K562 (cell line): Measurements from ENCODE around the gene SHROOM3. TPM values are rescaled to one million over a fixed set of nuclear protein-coding genes. Genes with fewer than 3 reads are reported as not detected.

ENCODE experiments used
- ATAC-seq: fragments of 200-7000 bp; cut with Tn5 transposase; 3 replicates; pipeline ENCODE4 v1.9.1; 2020; ENCODE audit warnings: moderate library complexity
- BruUV-seq: library from RNA; stranded (reverse); fragments of 400-500 nt; replicated peaks from 2 replicates; lab custom pipeline; 2021; lab: Mats Ljungman, UMichigan
- CTCF ChIA-PET: fragments of 300-600 bp; formaldehyde crosslinking; extraction: SDS; loops from one replicate; lab custom pipeline; 2021; ENCODE audit warnings: low intra/inter-chr PET ratio; lab: Yijun Ruan, JAX
- POLR2A ChIA-PET: fragments of 300-600, 350-650 bp; sonication (Branson Sonifier 250); formaldehyde crosslinking; extraction: SDS; loops from one replicate; lab custom pipeline; 2021; ENCODE audit warnings: antibody characterized with exemption, inconsistent platforms; lab: Yijun Ruan, JAX
- DNase-seq, 4 experiments: peaks; one replicate each; pipeline versions ENCODE4 v3.0.0 to v3.0.0-alpha.2; 2011 to 2018; ENCODE audit warnings: low spot score in 3 of 4, mixed read lengths in 3 of 4; ENCODE audit errors: extremely low read depth in 1 of 4
- FAIRE-seq: peaks from 2 replicates; lab custom pipeline; 2011; peaks lifted over from hg19 to GRCh38; lab: Jason Lieb, UNC
- H2AFZ ChIP-seq: 2 replicates; pipeline ENCODE4 v1.6.0; 2011; ENCODE audit warnings: low read depth, low read length, control low read depth, inconsistent platforms
- H3K27ac ChIP-seq: fragments of 200-600 bp; 3 replicates; pipeline ENCODE4 v1.8.0; 2011; ENCODE audit warnings: low read depth, mild to moderate bottlenecking, control low read depth, inconsistent platforms, low read length, moderate library complexity, mixed read lengths; ENCODE audit errors: extremely low read depth
- H3K27me3 ChIP-seq, 2 experiments: fragments of 300-600 bp in 1 of 2; 2 replicates in 1 of 2; 3 replicates in 1 of 2; pipeline versions ENCODE4 v1.6.0 to v1.8.0; 2011; ENCODE audit warnings: inconsistent platforms in 2 of 2, low read length in 2 of 2, mild to moderate bottlenecking in 1 of 2, mixed read lengths in 1 of 2, moderate library complexity in 1 of 2; ENCODE audit not compliant: control insufficient read depth in 2 of 2, insufficient read depth in 2 of 2
- H3K36me3 ChIP-seq: fragments of 300-600 bp; 3 replicates; pipeline ENCODE4 v1.8.0; 2011; ENCODE audit warnings: mild to moderate bottlenecking, low read length, inconsistent platforms; ENCODE audit not compliant: control insufficient read depth, insufficient read depth
- H3K4me1 ChIP-seq, 2 experiments: fragments of 200-600 bp in 1 of 2; replicated peaks in 1 of 2; 2 replicates in 1 of 2; 3 replicates in 1 of 2; pipeline versions ENCODE4 v1.5.1 to v1.8.0; 2011; ENCODE audit warnings: inconsistent platforms in 2 of 2, low read length in 2 of 2, mild to moderate bottlenecking in 1 of 2, mixed read lengths in 1 of 2, moderate library complexity in 1 of 2; ENCODE audit not compliant: control insufficient read depth in 2 of 2, insufficient read depth in 2 of 2
- H3K4me2 ChIP-seq: 2 replicates; pipeline ENCODE4 v1.6.1; 2011; ENCODE audit warnings: low read length, control low read depth, inconsistent platforms, mixed read lengths; ENCODE audit not compliant: insufficient read depth
- H3K4me3 ChIP-seq: fragments of 200-600 bp; sonication (generic), shearing (Covaris generic); 2 replicates; pipeline ENCODE4 v1.5.1; 2016; ENCODE audit warnings: control low read depth, inconsistent platforms
- H3K79me2 ChIP-seq: fragments of 200-600 bp; 3 replicates; pipeline ENCODE4 v1.8.0; 2011; ENCODE audit warnings: low read length, inconsistent platforms; ENCODE audit not compliant: control insufficient read depth, insufficient read depth
- H3K9ac ChIP-seq, 2 experiments: 2 replicates each; pipeline versions ENCODE4 v1.6.0 to v1.6.1; 2011; ENCODE audit warnings: low read depth in 2 of 2, low read length in 2 of 2, control low read depth in 1 of 2, inconsistent platforms in 1 of 2, mild to moderate bottlenecking in 1 of 2, mixed read lengths in 1 of 2; ENCODE audit not compliant: insufficient read depth in 1 of 2
- H3K9me1 ChIP-seq: one replicate; pipeline ENCODE4 v1.6.0; 2011; ENCODE audit warnings: inconsistent platforms, mild to moderate bottlenecking, low read length, moderate library complexity; ENCODE audit not compliant: control insufficient read depth, insufficient read depth
- H3K9me3 ChIP-seq: replicated peaks from 2 replicates; pipeline ENCODE4 v1.5.1; 2011; ENCODE audit warnings: low read depth, low read length, inconsistent platforms; ENCODE audit not compliant: control insufficient read depth, insufficient read depth
- H4K20me1 ChIP-seq: replicated peaks from 2 replicates; pipeline ENCODE4 v1.6.1; 2011; ENCODE audit warnings: low read length, inconsistent platforms, mixed read lengths; ENCODE audit not compliant: control insufficient read depth, insufficient read depth
- BHLHE40 ChIP-seq: IDR thresholded peaks from 2 replicates; pipeline ENCODE4 v1.6.1; 2011; ENCODE audit warnings: low read length, improper control_type of control experiment
- E2F3 ChIP-seq: fragments of 250-450 bp; sonication (Bioruptor Pico); IDR thresholded peaks from 2 replicates; pipeline ENCODE4 v1.4.0; 2020; ENCODE audit warnings: mild to moderate bottlenecking
- FOXP4 ChIP-seq: sonication (generic); formaldehyde crosslinking; IDR thresholded peaks from 2 replicates; pipeline ENCODE4 v1.8.0; 2022; ENCODE audit warnings: mild to moderate bottlenecking, missing genetic modification reagents, borderline replicate concordance
- KDM2B ChIP-seq: fragments of 250-450 bp; sonication (Bioruptor Pico); IDR thresholded peaks from 2 replicates; pipeline ENCODE4 v1.8.0; 2021; ENCODE audit warnings: mild to moderate bottlenecking, moderate library complexity
- NUFIP1 ChIP-seq: fragments of 450-650 bp; IDR thresholded peaks from 2 replicates; pipeline ENCODE4 v1.6.1; 2018; ENCODE audit not compliant: partially characterized antibody
- POLR2G ChIP-seq: fragments of 200-400 bp; formaldehyde crosslinking; IDR thresholded peaks from 2 replicates; pipeline ENCODE4 v1.6.1; 2017; ENCODE audit warnings: low read depth, mild to moderate bottlenecking, antibody characterized with exemption, low read length, moderate library complexity
- PPARD ChIP-seq: fragments of 250-450 bp; sonication (Bioruptor Pico); IDR thresholded peaks from 2 replicates; pipeline ENCODE4 v1.8.0; 2022; ENCODE audit warnings: inconsistent platforms, mild to moderate bottlenecking, moderate library complexity
- SMAD3 ChIP-seq: fragments of 450-650 bp; formaldehyde crosslinking; conservative IDR thresholded peaks from 2 replicates; pipeline ENCODE4 v1.4.0; 2020; ENCODE audit warnings: mild to moderate bottlenecking
- SMARCA4 ChIP-seq: fragments of 450-650 bp; IDR thresholded peaks from 2 replicates; pipeline ENCODE4 v1.6.1; 2016
- TCF7L2 ChIP-seq: fragments of 150-350 bp; IDR thresholded peaks from 2 replicates; pipeline ENCODE4 v1.6.1; 2016; ENCODE audit warnings: low read depth, mild to moderate bottlenecking, low read length, moderate library complexity
- TEAD1 ChIP-seq, 2 experiments: fragments of 450-650 bp in 1 of 2; sonication (generic) in 1 of 2; formaldehyde crosslinking; IDR thresholded peaks; 2 replicates each; pipeline versions ENCODE4 v1.4.0 to v1.8.0; 2020 to 2022; ENCODE audit warnings: mild to moderate bottlenecking in 2 of 2, missing genetic modification reagents in 1 of 2
- TRIM28 ChIP-seq: fragments of 450-650 bp; IDR thresholded peaks from 2 replicates; pipeline ENCODE4 v1.6.1; 2017
- ZC3H8 ChIP-seq: fragments of 450-650 bp; IDR thresholded peaks from 2 replicates; pipeline ENCODE4 v1.6.1; 2017
- ZNF384 ChIP-seq: IDR thresholded peaks from 2 replicates; pipeline ENCODE4 v1.6.1; 2012; ENCODE audit warnings: low read depth, low read length, improper control_type of control experiment
- ZNF644 ChIP-seq: fragments of 200-800 bp; sonication (Bioruptor generic); IDR thresholded peaks from 2 replicates; pipeline ENCODE4 v1.6.1; 2016; ENCODE audit warnings: low read depth, missing genetic modification characterization, missing compliant biosample characterization
- ZNF655 ChIP-seq: fragments of 250-450 bp; sonication (Bioruptor Pico); IDR thresholded peaks from 2 replicates; pipeline ENCODE4 v1.5.0; 2021
- WGBS: fragments of 100-300 bp; shearing (Covaris generic); methylation state at CpG from one replicate; pipeline ENCODE4 v1.1.6; 2016; ENCODE audit warnings: low coverage, mixed read lengths; ENCODE audit not compliant: insufficient coverage; ENCODE audit errors: missing lambda C conversion rate; 5-methylcytosine and 5-hydroxymethylcytosine counted together
- in situ Hi-C: fragments of 300-500 bp; cut with MboI; formaldehyde crosslinking; loops from 4 replicates; pipeline ENCODE4 v1.15.0; 2018; ENCODE audit warnings: inconsistent platforms, mixed read lengths
- intact Hi-C: fragments of 100-400 bp; cut with micrococcal nuclease; formaldehyde crosslinking; loops from 2 replicates; pipeline ENCODE4 v1.14.2; 2022
- polyA plus RNA-seq, 8 experiments: library from polyadenylated mRNA; depleted of rRNA in 4 of 8; stranded (reverse) in 5 of 8; unstranded in 3 of 8; fragments of >200 nt; fragmentation: Nextera tagmentation in 2 of 8; fragmentation: Illumina TruSeq in 1 of 8; extraction: Ambion mirVana in 2 of 8; extraction: Trizol in 1 of 8; gene quantifications; 2 replicates each; pipeline versions ENCODE4 v1.2.1 to v1.2.3, GENCODE V29; 2011 to 2014; ENCODE audit warnings: inconsistent platforms in 1 of 8, missing spikeins in 1 of 8
- total RNA-seq, 7 experiments: library from RNA; depleted of rRNA in 6 of 7; stranded (reverse); fragments of >200 nt in 6 of 7; fragmentation: Illumina TruSeq in 2 of 7; extraction: Trizol in 2 of 7; gene quantifications; 2 replicates each; pipeline versions ENCODE4 v1.2.1 to v1.2.3, GENCODE V29; 2011 to 2021; ENCODE audit warnings: low replicate concordance in 1 of 7
- TF ChIP-seq, protein P1 (sequence below): sonication (generic); formaldehyde crosslinking; IDR thresholded peaks from 2 replicates; pipeline ENCODE4 v1.4.0; 2020; ENCODE audit warnings: mild to moderate bottlenecking, missing genetic modification reagents

Gene SHROOM3
- total and polyA plus RNA-seq, 9 of the 15 experiments (the other 6 are each of a cell fraction or from before 2014, with no cell fraction given), result 0.01 to 0.07 TPM; not detected in 7

DNA sequence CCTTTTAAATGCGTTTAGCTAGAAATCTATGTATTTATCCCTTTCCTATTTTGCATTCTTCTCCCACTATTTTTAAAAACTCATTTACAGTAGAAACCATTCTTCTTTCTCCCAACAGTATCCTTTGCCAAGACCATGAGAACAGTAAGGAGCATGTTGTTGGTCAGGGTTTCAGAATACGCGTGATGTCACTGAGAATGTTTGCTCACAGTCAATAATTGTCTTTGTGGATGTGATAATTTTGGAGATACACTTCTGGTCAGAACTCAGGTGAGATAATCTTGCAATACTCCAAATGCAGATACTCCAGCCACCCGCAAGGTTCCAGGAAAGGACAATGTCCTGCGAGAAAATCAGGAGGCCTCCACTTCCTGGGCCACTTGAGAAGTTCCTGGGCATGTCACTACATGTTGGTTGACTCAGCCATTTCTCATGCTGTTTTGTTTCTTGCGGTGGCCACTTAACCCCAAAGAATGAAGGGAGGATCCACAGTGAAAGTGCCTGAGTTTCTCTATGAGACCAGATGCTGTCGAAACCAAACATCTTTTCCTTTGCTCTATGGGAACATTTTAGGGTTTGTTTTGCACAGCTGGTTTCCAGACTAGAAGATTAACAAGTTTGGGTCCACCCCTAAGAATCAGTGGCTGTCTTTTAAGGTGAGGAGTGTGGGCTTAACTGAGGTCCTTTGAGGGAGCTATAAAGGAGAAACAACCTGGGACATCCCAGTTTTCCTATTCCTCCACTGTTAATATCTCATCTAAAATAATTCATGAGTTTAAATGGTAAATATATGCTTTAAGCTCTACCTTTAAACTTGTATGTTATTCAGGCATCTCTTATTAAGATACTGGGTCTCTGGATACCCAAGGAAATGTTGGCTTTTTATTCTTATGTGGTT is 346.9 kb downstream of the SHROOM3 start:
- ATAC-seq (peak; percentile 57; the same call in 2 of the 3 replicates), FAIRE-seq (peak; percentile 74), DNase-seq (peak in 1 of 4 experiments; percentile 34)
- CTCF ChIA-PET, result no interaction called here
- Histone ChIP-seq H3K9me1 (no peaks in the 10 kb centered on the region), H2AFZ (peak overlapping the region; percentile 59), H3K79me2 (no peaks in the 10 kb centered on the region), H4K20me1 (no peaks in the 10 kb centered on the region), H3K4me2 (no peak overlapping the region), H3K4me3 (no peak overlapping the region), H3K27ac (no peak overlapping the region), H3K9me3 (no peaks in the 10 kb centered on the region), H3K36me3 (no peaks in the 10 kb centered on the region), H3K9ac (no peak overlapping the region), H3K4me1 (peaks cover 0 to 11% of the 10 kb centered on the region in 2 experiments; a peak in 2 of 5 replicates), H3K27me3 (peaks cover 0 to 11% of the 10 kb centered on the region in 2 experiments; a peak in 2 of 5 replicates)
- intact Hi-C loops, result no loop called here
- POLR2A ChIA-PET, result interaction anchor here (1.3 kb wide), 1 partner anchor 9 kb away, joined by 3 read pairs; no protein-coding TSS in a partner anchor
- WGBS, result 25% methylated on average over 7 of the region's 7 CpGs
- BruUV-seq, result no TSS peak
- in situ Hi-C loops, result no loop called here
- no peak for TF ChIP-seq POLR2G
- no peak for TF ChIP-seq FOXP4
- TF ChIP-seq ZC3H8, result no peak
- no peak for TF ChIP-seq ZNF655 (CRISPR knock-in tag)
- no peak for TF ChIP-seq E2F3 (CRISPR knock-in tag)
- no peak for TF ChIP-seq ZNF644 (tag)
- no peak for TF ChIP-seq KDM2B
- no peak for TF ChIP-seq BHLHE40
- no peak for TF ChIP-seq SMARCA4
- TF ChIP-seq PPARD (CRISPR knock-in tag), result no peak
- no peak for TF ChIP-seq TRIM28
- TF ChIP-seq, protein P1, sequence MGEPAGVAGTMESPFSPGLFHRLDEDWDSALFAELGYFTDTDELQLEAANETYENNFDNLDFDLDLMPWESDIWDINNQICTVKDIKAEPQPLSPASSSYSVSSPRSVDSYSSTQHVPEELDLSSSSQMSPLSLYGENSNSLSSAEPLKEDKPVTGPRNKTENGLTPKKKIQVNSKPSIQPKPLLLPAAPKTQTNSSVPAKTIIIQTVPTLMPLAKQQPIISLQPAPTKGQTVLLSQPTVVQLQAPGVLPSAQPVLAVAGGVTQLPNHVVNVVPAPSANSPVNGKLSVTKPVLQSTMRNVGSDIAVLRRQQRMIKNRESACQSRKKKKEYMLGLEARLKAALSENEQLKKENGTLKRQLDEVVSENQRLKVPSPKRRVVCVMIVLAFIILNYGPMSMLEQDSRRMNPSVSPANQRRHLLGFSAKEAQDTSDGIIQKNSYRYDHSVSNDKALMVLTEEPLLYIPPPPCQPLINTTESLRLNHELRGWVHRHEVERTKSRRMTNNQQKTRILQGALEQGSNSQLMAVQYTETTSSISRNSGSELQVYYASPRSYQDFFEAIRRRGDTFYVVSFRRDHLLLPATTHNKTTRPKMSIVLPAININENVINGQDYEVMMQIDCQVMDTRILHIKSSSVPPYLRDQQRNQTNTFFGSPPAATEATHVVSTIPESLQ (CRISPR knock-in tag), result no peak
- TF ChIP-seq TCF7L2, result no peak
- no peak for TF ChIP-seq ZNF384
- 0 out of 4 replicates have a peak, but pooled peaks of 1 of the 2 experiments have one; percentile 26 for TF ChIP-seq TEAD1 (CRISPR knock-in tag; IDR thresholded peaks at IDR 0.05)
- TF ChIP-seq NUFIP1, result no peak
- TF ChIP-seq SMAD3 (CRISPR knock-in tag), result 0 out of 2 replicates have a peak, but pooled peaks have one; percentile 27
